HL-60 (cell line): ENCODE data around the gene COX4I1.

Experiments
- CTCF ChIP-seq: IDR thresholded peaks from one replicate; pipeline ENCODE4 v1.5.1; 2011; ENCODE audit warnings: low read length, control low read depth, inconsistent platforms; ENCODE audit not compliant: insufficient read depth
- GABPA ChIP-seq: IDR thresholded peaks from 2 replicates; pipeline ENCODE4 v1.6.1; 2012; ENCODE audit warnings: low read depth
- POLR2AphosphoS5 ChIP-seq: IDR thresholded peaks from 2 replicates; pipeline ENCODE4 v1.6.1; 2012; ENCODE audit warnings: low read depth
- SPI1 ChIP-seq: IDR thresholded peaks from 2 replicates; pipeline ENCODE4 v1.6.1; 2012; ENCODE audit warnings: low read depth, mild to moderate bottlenecking, borderline replicate concordance
- TF ChIP-seq, protein P1 (sequence below): IDR thresholded peaks from 2 replicates; pipeline ENCODE4 v1.6.1; 2012; ENCODE audit warnings: low read depth; ENCODE audit not compliant: insufficient replicate concordance

DNA sequence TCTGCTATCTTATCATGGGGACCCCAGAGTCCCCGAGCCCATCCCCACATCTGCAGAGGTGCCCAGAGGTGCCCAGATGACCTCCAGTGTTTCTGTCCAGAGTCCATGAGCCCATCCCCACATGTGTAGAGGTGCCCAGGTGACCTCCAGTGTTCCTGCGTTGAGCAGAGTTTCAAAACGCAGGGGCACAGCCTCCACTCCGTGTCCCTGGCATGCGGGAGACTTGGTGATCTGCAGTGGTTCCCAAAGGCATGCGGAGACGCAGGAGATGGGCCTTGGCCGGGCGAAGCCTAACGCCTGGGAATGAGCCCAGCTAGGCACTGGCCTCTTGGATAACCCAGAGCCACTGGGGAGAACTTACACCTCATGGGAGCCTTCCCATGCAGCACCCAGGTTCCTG is 41.3 kb downstream of the COX4I1 start:
- TF ChIP-seq CTCF: no peak
- no peak for TF ChIP-seq POLR2AphosphoS5
- TF ChIP-seq, protein P1, sequence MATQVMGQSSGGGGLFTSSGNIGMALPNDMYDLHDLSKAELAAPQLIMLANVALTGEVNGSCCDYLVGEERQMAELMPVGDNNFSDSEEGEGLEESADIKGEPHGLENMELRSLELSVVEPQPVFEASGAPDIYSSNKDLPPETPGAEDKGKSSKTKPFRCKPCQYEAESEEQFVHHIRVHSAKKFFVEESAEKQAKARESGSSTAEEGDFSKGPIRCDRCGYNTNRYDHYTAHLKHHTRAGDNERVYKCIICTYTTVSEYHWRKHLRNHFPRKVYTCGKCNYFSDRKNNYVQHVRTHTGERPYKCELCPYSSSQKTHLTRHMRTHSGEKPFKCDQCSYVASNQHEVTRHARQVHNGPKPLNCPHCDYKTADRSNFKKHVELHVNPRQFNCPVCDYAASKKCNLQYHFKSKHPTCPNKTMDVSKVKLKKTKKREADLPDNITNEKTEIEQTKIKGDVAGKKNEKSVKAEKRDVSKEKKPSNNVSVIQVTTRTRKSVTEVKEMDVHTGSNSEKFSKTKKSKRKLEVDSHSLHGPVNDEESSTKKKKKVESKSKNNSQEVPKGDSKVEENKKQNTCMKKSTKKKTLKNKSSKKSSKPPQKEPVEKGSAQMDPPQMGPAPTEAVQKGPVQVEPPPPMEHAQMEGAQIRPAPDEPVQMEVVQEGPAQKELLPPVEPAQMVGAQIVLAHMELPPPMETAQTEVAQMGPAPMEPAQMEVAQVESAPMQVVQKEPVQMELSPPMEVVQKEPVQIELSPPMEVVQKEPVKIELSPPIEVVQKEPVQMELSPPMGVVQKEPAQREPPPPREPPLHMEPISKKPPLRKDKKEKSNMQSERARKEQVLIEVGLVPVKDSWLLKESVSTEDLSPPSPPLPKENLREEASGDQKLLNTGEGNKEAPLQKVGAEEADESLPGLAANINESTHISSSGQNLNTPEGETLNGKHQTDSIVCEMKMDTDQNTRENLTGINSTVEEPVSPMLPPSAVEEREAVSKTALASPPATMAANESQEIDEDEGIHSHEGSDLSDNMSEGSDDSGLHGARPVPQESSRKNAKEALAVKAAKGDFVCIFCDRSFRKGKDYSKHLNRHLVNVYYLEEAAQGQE: no peak
- no peak for TF ChIP-seq SPI1
- TF ChIP-seq GABPA: no peak
